ENCODE measurements around the gene PTPN20. TPM values are rescaled to one million over a fixed set of nuclear protein-coding genes. Genes with fewer than 3 reads are reported as not detected.
"Not testable (repeated sequence)": the region's sequence is repeated elsewhere in the genome, so short reads cannot be mapped to it uniquely, and the experiment has no call there.

The PTPN20 gene
- polyA plus RNA-seq, 2 of the 4 experiments (the other 2 are of a cell fraction), result 5.3 to 8.1 TPM

GRCh38 chr10:46963356-46963755, 52.1 kb downstream of the PTPN20 start:
- FAIRE-seq; H3K4me1 ChIP-seq; H3K27ac ChIP-seq; CTCF ChIA-PET; DNase-seq (ENCODE audit: low read depth in 1 of 2, low spot score in 1 of 2); H3K4me2 ChIP-seq; H3K9me3 ChIP-seq; H3K4me3 ChIP-seq; POLR2A ChIA-PET: not testable (repeated sequence)
- 0 out of 6 replicates have a peak, but pooled peaks of 1 of the 2 experiments have one; percentile 40 for ATAC-seq
- 58% methylated on average over 2 of the region's 2 CpGs for whole genome bisulfite sequencing (ENCODE audit: missing lambda C conversion rate)

GRCh38 chr10:46967013-46967412, 55.8 kb downstream of the PTPN20 start:
- DNase-seq (ENCODE audit: low read depth in 1 of 2, low spot score in 1 of 2); H3K4me3 ChIP-seq; H3K27ac ChIP-seq; CTCF ChIA-PET; POLR2A ChIA-PET; H3K9me3 ChIP-seq; H3K4me1 ChIP-seq; H3K4me2 ChIP-seq; FAIRE-seq; ATAC-seq: not testable (repeated sequence)
- 100% methylated on average over 1 of the region's 2 CpGs for WGBS (ENCODE audit: missing lambda C conversion rate)

GRCh38 chr10:46980223-46980622, 69.0 kb downstream of the PTPN20 start:
- H3K9me3 ChIP-seq; H3K27ac ChIP-seq; FAIRE-seq; CTCF ChIA-PET; ATAC-seq; DNase-seq (ENCODE audit: low read depth in 1 of 2, low spot score in 1 of 2); H3K4me3 ChIP-seq; POLR2A ChIA-PET; H3K4me2 ChIP-seq; H3K4me1 ChIP-seq: not testable (repeated sequence)
- WGBS (ENCODE audit: missing lambda C conversion rate), result no CpG with 5 or more reads among the region's 2 CpGs

GRCh38 chr10:46987233-46987924, 76.2 kb downstream of the PTPN20 start:
- no CpG with 5 or more reads among the region's 10 CpGs for WGBS (ENCODE audit: missing lambda C conversion rate)
- POLR2A ChIA-PET; H3K9me3 ChIP-seq; DNase-seq (ENCODE audit: low read depth in 1 of 2, low spot score in 1 of 2); H3K27ac ChIP-seq; H3K4me3 ChIP-seq; H3K4me2 ChIP-seq; H3K4me1 ChIP-seq; FAIRE-seq; CTCF ChIA-PET: not testable (repeated sequence)
- peak; percentile 100 for ATAC-seq

- CTCF ChIA-PET, result interaction anchor here (1.4 to 5.6 kb wide), 5 partner anchors 9 to 328 kb away, joined by 3 to 55 read pairs (median 7); no protein-coding TSS in a partner anchor
- no peaks in the 10 kb centered on the region for H3K4me1 ChIP-seq
- DNase-seq (ENCODE audit: low read depth in 1 of 2, low spot score in 1 of 2) (peak; percentile 28 to 31), ATAC-seq (peak; percentile 92), FAIRE-seq (peak; percentile 61)
- H3K4me3 ChIP-seq, result no peak overlapping the region
- POLR2A ChIA-PET, result no interaction called here
- H3K27ac ChIP-seq, result 0 out of 6 replicates have a peak overlapping the region, but pooled peaks of 1 of the 2 experiments have one; percentile 13
- 69% methylated on average over 7 of the region's 7 CpGs for WGBS (ENCODE audit: missing lambda C conversion rate)
- peak in 1 of 2 experiments; percentile 46; a peak in 4 of 5 replicates for TF ChIP-seq RAD21 (conservative IDR thresholded peaks at IDR 0.05 in 1 of 2, IDR thresholded peaks at IDR 0.05 in 1 of 2)
- peak; percentile 32; the same call in 2 of the 3 replicates for TF ChIP-seq CTCF (IDR thresholded peaks at IDR 0.05)
- peak; percentile 28 for TF ChIP-seq USF2 (IDR thresholded peaks at IDR 0.05)
- 0 out of 3 replicates have a peak, but pooled peaks have one; percentile 17 for TF ChIP-seq SMC3 (IDR thresholded peaks at IDR 0.05)
- no peak for TF ChIP-seq HDAC2 (IDR thresholded peaks at IDR 0.05)
- TF ChIP-seq JUNB (IDR thresholded peaks at IDR 0.05), result no peak
- no peak overlapping the region for H3K4me2 ChIP-seq
- no peaks in the 10 kb centered on the region for H3K9me3 ChIP-seq
Measured at GRCh38 chr10:46992803-46993561, 81.8 kb downstream of the PTPN20 start.

- H3K4me3 ChIP-seq, result no peak overlapping the region
- no peaks in the 10 kb centered on the region for H3K9me3 ChIP-seq
- TF ChIP-seq POLR2A (IDR thresholded peaks at IDR 0.05; ENCODE audit: low read length) (no peak), RAD21 (conservative IDR thresholded peaks at IDR 0.05 in 1 of 2, IDR thresholded peaks at IDR 0.05 in 1 of 2) (0 out of 5 replicates have a peak, but pooled peaks of 1 of the 2 experiments have one; percentile 7), ZFP36 (IDR thresholded peaks at IDR 0.05; ENCODE audit: borderline replicate concordance, partially characterized antibody) (no peak), HOXB5 (CRISPR knock-in tag; IDR thresholded peaks at IDR 0.05) (no peak), NR3C1 (IDR thresholded peaks at IDR 0.05) (no peak), ZSCAN20 (CRISPR knock-in tag; IDR thresholded peaks at IDR 0.05) (no peak), E2F6 (IDR thresholded peaks at IDR 0.05; ENCODE audit: borderline replicate concordance, low read depth) (no peak), HOXB13 (CRISPR knock-in tag; IDR thresholded peaks at IDR 0.05; ENCODE audit: low read depth) (no peak)
- 34% methylated on average over 2 of the region's 2 CpGs for WGBS (ENCODE audit: missing lambda C conversion rate)
- H3K27ac ChIP-seq, result no peak overlapping the region
- CTCF ChIA-PET, result interaction anchor here (0.6 to 5.6 kb wide), 5 partner anchors 15 to 443 kb away, joined by 3 to 55 read pairs (median 3); no protein-coding TSS in a partner anchor
- H3K4me2 ChIP-seq, result no peak overlapping the region
- DNase-seq (ENCODE audit: low read depth in 1 of 2, low spot score in 1 of 2) (no peak), ATAC-seq (no peak), FAIRE-seq (no peak)
- H3K4me1 ChIP-seq, result no peaks in the 10 kb centered on the region
- POLR2A ChIA-PET, result no interaction called here
Measured at GRCh38 chr10:46995234-46995633, 84.0 kb downstream of the PTPN20 start.
